Gastrocnemius medialis (tissue), 4 donors: ENCODE measurements around the gene HNRNPA1.

ENCODE experiments used
- CTCF ChIP-seq, 5 experiments: fragments of 450-650 bp in 3 of 5; fragments of 200-600 bp in 2 of 5; sonication (generic) in 2 of 5; IDR thresholded peaks in 4 of 5; conservative IDR thresholded peaks in 1 of 5; 1 replicate in 4 of 5; 2 replicates in 1 of 5; pipeline ENCODE4 v1.5.1; 2016 to 2019; ENCODE audit warnings: antibody characterized with exemption in 5 of 5, mild to moderate bottlenecking in 3 of 5, moderate library complexity in 3 of 5
- POLR2A ChIP-seq, 2 donors: fragments of 450-650 bp; IDR thresholded peaks; one replicate each; pipeline ENCODE4 v1.6.1; 2017; ENCODE audit warnings: antibody characterized with exemption in 2 of 2, mild to moderate bottlenecking in 2 of 2, moderate library complexity in 2 of 2

GRCh38 chr12:54246011-54246641, 34.4 kb upstream of the HNRNPA1 start:
- no peak for TF ChIP-seq CTCF (IDR thresholded peaks at IDR 0.05 in 4 of 5, conservative IDR thresholded peaks at IDR 0.05 in 1 of 5)
- no peak for TF ChIP-seq POLR2A (IDR thresholded peaks at IDR 0.05)
